HG03045 (cell line): Measurements from ENCODE around the gene LCMT1.
A peak's percentile ranks its signal among the peaks of the same experiment; 100 is the strongest.
"Not testable (repeated sequence)": the region's sequence is repeated elsewhere in the genome, so short reads cannot be mapped to it uniquely, and the experiment has no call there.

Experiments
- ATAC-seq: cut with Tn5 transposase; IDR thresholded peaks from one replicate; pipeline ENCODE4 v1.9.1; 2021; ENCODE audit warnings: mild to moderate bottlenecking, moderate library complexity; ENCODE audit not compliant: unreplicated experiment

Gene LCMT1

GRCh38 chr16:25111403-25112166 lies at the start of gene LCMT1:
Gene LCMT1 (plus strand): TSS chr16:25111742. CDS start chr16:25111884, 142 bp downstream.
- ATAC-seq: peak; percentile 95

- ATAC-seq: no peak
Measured at GRCh38 chr16:25063102-25063501, 48.4 kb upstream of the LCMT1 start.

GRCh38 chr16:25063865-25064264 lies 47.7 kb upstream of the LCMT1 start:
- ATAC-seq: no peak

- not testable (repeated sequence) for ATAC-seq
Measured at GRCh38 chr16:25064281-25064680, 47.3 kb upstream of the LCMT1 start.

- no peak for ATAC-seq
Measured at GRCh38 chr16:25064937-25065336, 46.6 kb upstream of the LCMT1 start.

- ATAC-seq: no peak
Measured at GRCh38 chr16:25065899-25066298, 45.6 kb upstream of the LCMT1 start.

- no peak for ATAC-seq
Measured at GRCh38 chr16:25066426-25066746, 45.2 kb upstream of the LCMT1 start.

- peak; percentile 82 for ATAC-seq
Measured at GRCh38 chr16:25066747-25067631, 44.6 kb upstream of the LCMT1 start.

- ATAC-seq: no peak
Measured at GRCh38 chr16:25073854-25074253, 37.7 kb upstream of the LCMT1 start.

GRCh38 chr16:25078386-25078978 lies 33.1 kb upstream of the LCMT1 start:
- no peak for ATAC-seq

GRCh38 chr16:25079637-25080378 lies 31.7 kb upstream of the LCMT1 start:
- ATAC-seq: no peak

GRCh38 chr16:25080420-25081131 lies 31.0 kb upstream of the LCMT1 start:
- ATAC-seq: no peak

- no peak for ATAC-seq
Measured at GRCh38 chr16:25081702-25082101, 29.8 kb upstream of the LCMT1 start.

- ATAC-seq: no peak
Measured at GRCh38 chr16:25083065-25083464, 28.5 kb upstream of the LCMT1 start.

- no peak for ATAC-seq
Measured at GRCh38 chr16:25083701-25084100, 27.8 kb upstream of the LCMT1 start.

- no peak for ATAC-seq
Measured at GRCh38 chr16:25084797-25085196, 26.7 kb upstream of the LCMT1 start.

- ATAC-seq: no peak
Measured at GRCh38 chr16:25087761-25088160, 23.8 kb upstream of the LCMT1 start.

- no peak for ATAC-seq
Measured at GRCh38 chr16:25089351-25089750, 22.2 kb upstream of the LCMT1 start.

- no peak for ATAC-seq
Measured at GRCh38 chr16:25092441-25092840, 19.1 kb upstream of the LCMT1 start.
